ENCODE results near the gene DDX1. TPM values are rescaled to one million over a fixed set of nuclear protein-coding genes. Genes with fewer than 3 reads are reported as not detected.

The DDX1 gene
- total RNA-seq, 1 donor from 2014 or later = 115 TPM

- H3K27ac Mint-ChIP-seq = no peak overlapping the region
- no peaks in the 10 kb centered on the region for H3K27me3 Mint-ChIP-seq
- H3K36me3 Mint-ChIP-seq (ENCODE audit: insufficient read depth) = peaks cover 50% of the 10 kb centered on the region
- peaks cover 7% of the 10 kb centered on the region for H3K9me3 Mint-ChIP-seq (ENCODE audit: low read depth)
- no peaks in the 10 kb centered on the region for H3K4me1 Mint-ChIP-seq (ENCODE audit: low read depth)
- no peak for TF ChIP-seq CTCF (IDR thresholded peaks at IDR 0.05; ENCODE audit: unreplicated experiment)
- DNase-seq (ENCODE audit: low spot score, unreplicated experiment) = no peak
- no peak overlapping the region for H3K4me3 Mint-ChIP-seq (ENCODE audit: low read depth)
Observed at GRCh38 chr2:15626967-15627366, 35.3 kb downstream of the DDX1 start.

GRCh38 chr2:15627817-15628684 is 36.4 kb downstream of the DDX1 start:
- Mint-ChIP-seq H3K4me3 (ENCODE audit: low read depth) (no peak overlapping the region), H3K27ac (no peak overlapping the region), H3K9me3 (ENCODE audit: low read depth) (peaks cover 7% of the 10 kb centered on the region), H3K36me3 (ENCODE audit: insufficient read depth) (peaks cover 47% of the 10 kb centered on the region), H3K4me1 (ENCODE audit: low read depth) (no peaks in the 10 kb centered on the region), H3K27me3 (no peaks in the 10 kb centered on the region)
- no peak for DNase-seq (ENCODE audit: low spot score, unreplicated experiment)
- TF ChIP-seq CTCF (IDR thresholded peaks at IDR 0.05; ENCODE audit: unreplicated experiment) = no peak

DNA sequence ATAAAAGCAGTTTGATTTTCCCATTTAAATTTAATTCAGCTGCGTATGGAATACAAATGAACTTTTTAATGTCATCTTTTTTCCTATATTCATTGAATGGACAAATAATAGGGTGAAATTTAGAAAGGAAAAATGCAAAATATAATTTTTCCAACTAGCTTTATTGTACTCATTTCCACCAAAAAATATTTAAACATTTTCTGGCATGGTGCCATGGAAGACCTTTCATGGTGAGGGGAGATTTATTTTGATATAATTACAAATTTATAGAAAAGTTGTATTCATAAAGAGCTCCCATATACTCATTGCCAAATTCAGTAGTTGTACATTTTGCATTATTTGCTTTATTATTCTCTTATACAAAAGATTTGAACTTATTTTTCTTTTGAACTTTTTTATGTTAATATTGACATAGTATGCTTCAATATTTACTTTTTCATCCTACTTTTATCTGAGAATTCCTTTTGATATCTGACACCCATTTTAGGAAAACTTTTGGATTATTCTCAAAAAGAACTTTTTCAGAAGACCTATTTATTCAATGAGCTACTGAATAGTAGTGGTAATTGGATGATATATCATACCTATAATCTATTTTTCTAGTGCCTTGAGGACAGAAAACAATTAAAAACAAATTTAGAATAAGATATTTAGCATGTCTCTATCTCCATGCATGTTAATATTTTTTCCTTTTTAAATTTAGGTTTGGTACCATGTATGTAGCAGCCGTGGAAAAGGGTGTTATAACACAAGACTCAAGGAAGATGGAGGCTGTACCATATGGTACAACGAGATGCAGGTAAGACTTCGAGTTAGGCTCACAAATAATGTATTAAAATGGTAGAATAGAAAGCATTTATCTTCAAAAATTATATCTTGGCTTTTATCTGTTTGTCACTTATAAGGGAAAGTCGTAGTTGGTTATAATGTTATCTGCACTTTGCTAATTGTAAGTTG is 37.5 kb downstream of the DDX1 start:
- Mint-ChIP-seq H3K27me3 (no peaks in the 10 kb centered on the region), H3K27ac (no peak overlapping the region), H3K4me1 (ENCODE audit: low read depth) (no peaks in the 10 kb centered on the region), H3K9me3 (ENCODE audit: low read depth) (peaks cover 4% of the 10 kb centered on the region), H3K36me3 (ENCODE audit: insufficient read depth) (peaks cover 41% of the 10 kb centered on the region), H3K4me3 (ENCODE audit: low read depth) (no peak overlapping the region)
- no peak for TF ChIP-seq CTCF (IDR thresholded peaks at IDR 0.05; ENCODE audit: unreplicated experiment)
- DNase-seq (ENCODE audit: low spot score, unreplicated experiment) = no peak

DNA sequence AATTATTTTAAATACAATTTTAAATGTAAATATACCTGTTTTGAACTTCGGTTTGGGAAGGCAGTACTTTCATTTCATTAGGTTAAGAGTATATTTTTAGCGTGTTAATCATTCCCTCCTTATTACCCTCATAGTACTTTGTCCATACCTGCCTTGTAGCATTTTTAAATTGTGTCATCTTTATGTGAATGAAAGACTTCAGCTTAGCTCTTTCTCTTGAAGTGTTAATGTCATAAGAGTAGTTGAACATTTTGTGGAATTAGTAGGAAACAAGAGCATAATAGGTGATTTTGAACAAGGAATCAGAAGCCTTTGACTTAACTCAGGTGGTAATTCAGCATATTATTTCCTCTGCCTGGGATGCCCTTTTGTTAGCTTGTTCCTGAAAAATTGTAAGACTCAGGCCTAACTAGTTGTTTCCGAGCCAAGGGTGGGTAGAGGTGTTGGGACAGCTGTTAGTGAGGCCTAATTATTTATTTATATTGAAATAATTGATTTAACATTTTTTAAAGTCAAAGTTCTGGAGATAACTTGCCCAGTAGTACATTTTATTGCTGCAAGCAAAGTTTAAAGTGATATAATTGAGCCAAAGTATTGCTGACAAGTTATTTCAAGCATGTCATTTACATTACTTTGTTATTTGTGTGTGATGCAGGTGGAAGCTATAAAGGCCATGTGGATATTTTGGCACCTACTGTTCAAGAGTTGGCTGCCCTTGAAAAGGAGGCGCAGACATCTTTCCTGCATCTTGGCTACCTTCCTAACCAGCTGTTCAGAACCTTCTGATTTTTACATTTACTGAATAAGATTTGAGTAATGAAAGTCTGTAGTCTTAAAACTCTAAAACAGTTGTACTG is 38.7 kb downstream of the DDX1 start:
- Mint-ChIP-seq H3K36me3 (ENCODE audit: insufficient read depth) (peaks cover 35% of the 10 kb centered on the region), H3K27me3 (no peaks in the 10 kb centered on the region), H3K9me3 (ENCODE audit: low read depth) (no peaks in the 10 kb centered on the region), H3K27ac (no peak overlapping the region), H3K4me1 (ENCODE audit: low read depth) (no peaks in the 10 kb centered on the region), H3K4me3 (ENCODE audit: low read depth) (no peak overlapping the region)
- TF ChIP-seq CTCF (IDR thresholded peaks at IDR 0.05; ENCODE audit: unreplicated experiment) = no peak
- DNase-seq (ENCODE audit: low spot score, unreplicated experiment) = no peak

Measured in progenitor cell of endocrine pancreas (in vitro differentiated cells).